PC-3 (cell line): ENCODE data around the gene KIF18B.
A peak's percentile ranks its signal among the peaks of the same experiment; 100 is the strongest.

ENCODE experiments used
- CTCF ChIP-seq: fragments of 300-600 bp; sonication (generic); conservative IDR thresholded peaks from 2 replicates; pipeline ENCODE4 v1.5.1; 2017; ENCODE audit warnings: antibody characterized with exemption, low read depth, mild to moderate bottlenecking, low read length
- EZH2 ChIP-seq: fragments of 300-600 bp; sonication (generic); IDR thresholded peaks from one replicate; pipeline ENCODE4 v1.6.1; 2017; ENCODE audit warnings: antibody characterized with exemption, mild to moderate bottlenecking, low read length; ENCODE audit not compliant: unreplicated experiment

GRCh38 chr17:44916781-44917241, 30.8 kb downstream of the KIF18B start:
- TF ChIP-seq CTCF (peak; percentile 27; the same call in 1 of the 2 replicates), EZH2 (no peak)
